Epithelial cell of proximal tubule (primary cell): ENCODE measurements around the gene SORL1-AS1.

ENCODE experiments used
- DNase-seq: peaks from one replicate; pipeline ENCODE4 v3.0.0-alpha.2; 2011; ENCODE audit warnings: low read depth
- H3K4me3 ChIP-seq: 2 replicates; pipeline ENCODE4 v1.5.1; 2011; ENCODE audit warnings: low read depth, mild to moderate bottlenecking, low read length
- CTCF ChIP-seq: conservative IDR thresholded peaks from 2 replicates; pipeline ENCODE4 v1.5.1; 2012; ENCODE audit warnings: low read depth, mild to moderate bottlenecking, low read length

SORL1-AS1 gene

GRCh38 chr11:121439337-121439736 lies 13.4 kb downstream of the SORL1-AS1 start:
- no peak overlapping the region for H3K4me3 ChIP-seq
- no peak for TF ChIP-seq CTCF
- DNase-seq: no peak

- no peak for TF ChIP-seq CTCF
- no peak for DNase-seq
- no peak overlapping the region for H3K4me3 ChIP-seq
Measured at GRCh38 chr11:121437686-121438078, 15.1 kb downstream of the SORL1-AS1 start.

- no peak overlapping the region for H3K4me3 ChIP-seq
- no peak for TF ChIP-seq CTCF
- DNase-seq: no peak
Measured at GRCh38 chr11:121437018-121437685, 15.6 kb downstream of the SORL1-AS1 start.

- H3K4me3 ChIP-seq: no peak overlapping the region
- no peak for DNase-seq
- no peak for TF ChIP-seq CTCF
Measured at GRCh38 chr11:121435551-121436511, 16.9 kb downstream of the SORL1-AS1 start.

- H3K4me3 ChIP-seq: no peak overlapping the region
- TF ChIP-seq CTCF: no peak
- DNase-seq: no peak
Measured at GRCh38 chr11:121435132-121435531, 17.6 kb downstream of the SORL1-AS1 start.

GRCh38 chr11:121431820-121432526 lies 20.8 kb downstream of the SORL1-AS1 start:
- DNase-seq: no peak
- H3K4me3 ChIP-seq: no peak overlapping the region
- TF ChIP-seq CTCF: no peak
